Measurements from ENCODE around the gene BFSP2.

DNA sequence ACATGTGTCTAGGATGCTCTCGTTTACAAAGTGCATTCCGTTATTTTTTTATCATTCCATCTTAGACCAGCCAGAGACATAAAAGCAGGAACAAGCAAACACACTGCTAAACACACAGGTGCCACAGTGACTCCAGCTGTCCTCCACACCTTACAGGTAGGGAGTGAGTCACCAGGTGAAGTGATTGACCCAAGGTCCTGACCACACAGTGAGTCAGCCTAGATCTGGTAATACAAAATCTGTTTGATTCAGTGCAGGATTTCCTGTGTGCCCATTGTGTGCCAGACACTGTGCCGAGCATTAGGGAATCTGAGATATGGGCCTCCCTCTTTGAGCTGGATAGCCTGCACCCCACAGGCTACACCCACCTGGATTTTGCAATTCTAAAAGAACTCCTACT is 16.7 kb upstream of the BFSP2 start:
- TF ChIP-seq, protein P1, sequence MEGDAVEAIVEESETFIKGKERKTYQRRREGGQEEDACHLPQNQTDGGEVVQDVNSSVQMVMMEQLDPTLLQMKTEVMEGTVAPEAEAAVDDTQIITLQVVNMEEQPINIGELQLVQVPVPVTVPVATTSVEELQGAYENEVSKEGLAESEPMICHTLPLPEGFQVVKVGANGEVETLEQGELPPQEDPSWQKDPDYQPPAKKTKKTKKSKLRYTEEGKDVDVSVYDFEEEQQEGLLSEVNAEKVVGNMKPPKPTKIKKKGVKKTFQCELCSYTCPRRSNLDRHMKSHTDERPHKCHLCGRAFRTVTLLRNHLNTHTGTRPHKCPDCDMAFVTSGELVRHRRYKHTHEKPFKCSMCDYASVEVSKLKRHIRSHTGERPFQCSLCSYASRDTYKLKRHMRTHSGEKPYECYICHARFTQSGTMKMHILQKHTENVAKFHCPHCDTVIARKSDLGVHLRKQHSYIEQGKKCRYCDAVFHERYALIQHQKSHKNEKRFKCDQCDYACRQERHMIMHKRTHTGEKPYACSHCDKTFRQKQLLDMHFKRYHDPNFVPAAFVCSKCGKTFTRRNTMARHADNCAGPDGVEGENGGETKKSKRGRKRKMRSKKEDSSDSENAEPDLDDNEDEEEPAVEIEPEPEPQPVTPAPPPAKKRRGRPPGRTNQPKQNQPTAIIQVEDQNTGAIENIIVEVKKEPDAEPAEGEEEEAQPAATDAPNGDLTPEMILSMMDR (IDR thresholded peaks at IDR 0.05), result no peak
- TF ChIP-seq POLR2A (IDR thresholded peaks at IDR 0.05) (no peak), POLR2AphosphoS5 (IDR thresholded peaks at IDR 0.05) (no peak)
